Stimulated activated CD8-positive, alpha-beta memory T cell treated with anti-CD3 and anti-CD28 coated beads, Interleukin-15, amount 100 ng/mL, for 1 hour (primary cell): ENCODE results near the gene TMEM260.
"Not testable (repeated sequence)": the region's sequence is repeated elsewhere in the genome, so short reads cannot be mapped to it uniquely, and the experiment has no call there.

Experiments used
- DNase-seq: peaks from one replicate; pipeline ENCODE4 v3.0.0-alpha.2; 2020; ENCODE audit warnings: low read depth

TMEM260 gene

GRCh38 chr14:56678838-56679237, 99.2 kb downstream of the TMEM260 start:
- no peak for DNase-seq

- no peak for DNase-seq
Observed at GRCh38 chr14:56686416-56686815, 106.8 kb downstream of the TMEM260 start.

DNA sequence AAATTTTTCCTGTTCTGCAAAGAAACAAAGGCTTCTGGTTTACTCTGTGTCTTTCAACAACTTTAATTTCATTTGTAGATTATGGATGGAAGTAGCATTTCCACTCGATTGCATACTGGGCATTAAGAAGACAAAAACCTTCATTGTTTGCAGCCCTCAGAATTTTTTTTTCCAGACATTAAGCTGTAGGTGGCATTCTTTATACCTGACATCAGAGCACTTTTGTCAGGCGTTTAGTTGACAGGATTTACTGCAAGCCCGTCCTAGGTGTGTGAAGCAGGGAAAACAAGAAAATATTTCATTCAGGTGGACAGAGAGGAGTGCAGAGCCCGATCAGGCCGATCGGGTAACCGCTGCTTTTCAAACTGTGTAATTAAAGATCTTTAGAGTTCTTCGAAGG, 107.5 kb downstream of the TMEM260 start:
- no peak for DNase-seq

DNA sequence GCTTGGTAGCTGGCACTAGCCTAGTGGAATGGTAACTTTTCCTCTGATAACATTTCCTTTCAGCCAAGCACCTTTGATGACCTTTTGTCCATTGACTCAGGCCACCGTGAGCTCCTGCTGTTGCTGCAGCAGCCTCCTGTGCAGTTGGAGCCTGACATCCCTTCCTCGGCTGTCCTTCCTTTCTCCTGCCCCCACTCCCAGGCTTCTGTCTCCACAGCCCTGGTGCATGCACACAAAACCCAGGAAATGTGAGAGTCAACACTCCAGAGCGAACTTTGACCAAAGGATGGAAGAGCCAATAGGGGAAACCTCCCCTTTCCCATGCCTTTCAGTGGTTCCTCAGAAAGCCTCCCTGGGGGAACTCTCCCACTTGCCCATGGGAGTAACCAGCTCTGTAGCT, 115.0 kb downstream of the TMEM260 start:
- DNase-seq = no peak

- DNase-seq = not testable (repeated sequence)
Observed at GRCh38 chr14:56695216-56695615, 115.6 kb downstream of the TMEM260 start.
